Adipocyte (in vitro differentiated cells): ENCODE data around the gene ZNF839.
"Not testable (repeated sequence)": the region's sequence is repeated elsewhere in the genome, so short reads cannot be mapped to it uniquely, and the experiment has no call there.

ENCODE experiments used
- DNase-seq: peaks from one replicate; pipeline ENCODE4 v3.0.0-alpha.2; 2015; ENCODE audit warnings: low read depth
- H3K27me3 ChIP-seq: replicated peaks from 2 replicates; pipeline ENCODE4 v1.7.0; 2013; ENCODE audit warnings: mild to moderate bottlenecking, low read length, moderate library complexity; ENCODE audit not compliant: control insufficient read depth, insufficient read depth
- H3K36me3 ChIP-seq: 2 replicates; pipeline ENCODE4 v1.7.0; 2013; ENCODE audit warnings: low read length, mild to moderate bottlenecking, moderate library complexity; ENCODE audit not compliant: control insufficient read depth, insufficient read depth, severe bottlenecking
- H3K4me1 ChIP-seq: 2 replicates; pipeline ENCODE4 v1.7.0; 2013; ENCODE audit warnings: mild to moderate bottlenecking, low read length, moderate library complexity; ENCODE audit not compliant: control insufficient read depth, insufficient read depth
- H3K4me3 ChIP-seq: 2 replicates; pipeline ENCODE4 v1.7.0; 2013; ENCODE audit warnings: mild to moderate bottlenecking, low read length, moderate library complexity
- H3K9ac ChIP-seq: 2 replicates; pipeline ENCODE4 v1.7.0; 2013; ENCODE audit warnings: mild to moderate bottlenecking, low read length, moderate library complexity
- H3K9me3 ChIP-seq: 2 replicates; pipeline ENCODE4 v1.7.0; 2013; ENCODE audit warnings: mild to moderate bottlenecking, low read length, moderate library complexity; ENCODE audit not compliant: control insufficient read depth

ZNF839 gene

GRCh38 chr14:102326583-102326982 lies 7.0 kb downstream of the ZNF839 start:
- H3K27me3 ChIP-seq: no peaks in the 10 kb centered on the region
- no peak for DNase-seq
- H3K9me3 ChIP-seq: no peaks in the 10 kb centered on the region
- no peak overlapping the region for H3K4me3 ChIP-seq
- no peak overlapping the region for H3K9ac ChIP-seq
- peaks cover 6% of the 10 kb centered on the region for H3K4me1 ChIP-seq
- H3K36me3 ChIP-seq: peaks cover 15% of the 10 kb centered on the region

GRCh38 chr14:102329381-102329780 lies 9.8 kb downstream of the ZNF839 start:
- not testable (repeated sequence) for DNase-seq, H3K9me3 ChIP-seq, H3K4me1 ChIP-seq, H3K4me3 ChIP-seq, H3K9ac ChIP-seq, H3K27me3 ChIP-seq
- H3K36me3 ChIP-seq: peaks cover 22% of the 10 kb centered on the region

GRCh38 chr14:102330806-102331205 lies 11.3 kb downstream of the ZNF839 start:
- no peak for DNase-seq
- Histone ChIP-seq H3K36me3 (peaks cover 18% of the 10 kb centered on the region), H3K9ac (no peak overlapping the region), H3K4me1 (peaks cover 21% of the 10 kb centered on the region), H3K4me3 (no peak overlapping the region), H3K9me3 (no peaks in the 10 kb centered on the region), H3K27me3 (no peaks in the 10 kb centered on the region)

- peaks cover 16% of the 10 kb centered on the region for H3K36me3 ChIP-seq
- H3K4me1 ChIP-seq: peaks cover 26% of the 10 kb centered on the region
Observed at GRCh38 chr14:102333390-102333789, 13.8 kb downstream of the ZNF839 start.

GRCh38 chr14:102333795-102334705 lies 14.5 kb downstream of the ZNF839 start:
- no peaks in the 10 kb centered on the region for H3K9me3 ChIP-seq
- DNase-seq: no peak
- no peak overlapping the region for H3K4me3 ChIP-seq
- H3K36me3 ChIP-seq: peaks cover 22% of the 10 kb centered on the region
- H3K9ac ChIP-seq: no peak overlapping the region
- peaks cover 26% of the 10 kb centered on the region for H3K4me1 ChIP-seq
- no peaks in the 10 kb centered on the region for H3K27me3 ChIP-seq

More at GRCh38 chr14:102333390-102333789, 13.8 kb downstream of the ZNF839 start:
- H3K27me3 ChIP-seq: no peaks in the 10 kb centered on the region
- no peak for DNase-seq
- no peaks in the 10 kb centered on the region for H3K9me3 ChIP-seq
- H3K9ac ChIP-seq: no peak overlapping the region
- no peak overlapping the region for H3K4me3 ChIP-seq

GRCh38 chr14:102335163-102335562 lies 15.6 kb downstream of the ZNF839 start:
- peaks cover 26% of the 10 kb centered on the region for H3K36me3 ChIP-seq
- H3K4me3 ChIP-seq: no peak overlapping the region
- peaks cover 26% of the 10 kb centered on the region for H3K4me1 ChIP-seq
- H3K9ac ChIP-seq: no peak overlapping the region
- no peaks in the 10 kb centered on the region for H3K27me3 ChIP-seq
- DNase-seq: no peak
- no peaks in the 10 kb centered on the region for H3K9me3 ChIP-seq

GRCh38 chr14:102338724-102339123 lies 19.2 kb downstream of the ZNF839 start:
- H3K9me3 ChIP-seq: no peaks in the 10 kb centered on the region
- no peak for DNase-seq
- H3K36me3 ChIP-seq: peaks cover 35% of the 10 kb centered on the region
- no peak overlapping the region for H3K9ac ChIP-seq
- no peaks in the 10 kb centered on the region for H3K27me3 ChIP-seq
- no peak overlapping the region for H3K4me3 ChIP-seq
- H3K4me1 ChIP-seq: peaks cover 22% of the 10 kb centered on the region

- Histone ChIP-seq H3K9ac (no peak overlapping the region), H3K27me3 (no peaks in the 10 kb centered on the region), H3K36me3 (peaks cover 52% of the 10 kb centered on the region), H3K9me3 (no peaks in the 10 kb centered on the region), H3K4me1 (no peaks in the 10 kb centered on the region), H3K4me3 (no peak overlapping the region)
- DNase-seq: no peak
Observed at GRCh38 chr14:102341566-102341965, 22.0 kb downstream of the ZNF839 start.

- Histone ChIP-seq H3K4me1 (no peaks in the 10 kb centered on the region), H3K9me3 (no peaks in the 10 kb centered on the region), H3K9ac (no peak overlapping the region), H3K27me3 (no peaks in the 10 kb centered on the region), H3K4me3 (no peak overlapping the region), H3K36me3 (peaks cover 52% of the 10 kb centered on the region)
- no peak for DNase-seq
Observed at GRCh38 chr14:102342238-102342637, 22.7 kb downstream of the ZNF839 start.

- no peaks in the 10 kb centered on the region for H3K4me1 ChIP-seq
- no peak for DNase-seq
- no peaks in the 10 kb centered on the region for H3K9me3 ChIP-seq
- no peak overlapping the region for H3K4me3 ChIP-seq
- no peak overlapping the region for H3K9ac ChIP-seq
- H3K36me3 ChIP-seq: peaks cover 55% of the 10 kb centered on the region
- H3K27me3 ChIP-seq: no peaks in the 10 kb centered on the region
Observed at GRCh38 chr14:102344084-102344483, 24.5 kb downstream of the ZNF839 start.

- no peak for DNase-seq
- H3K27me3 ChIP-seq: no peaks in the 10 kb centered on the region
- no peaks in the 10 kb centered on the region for H3K9me3 ChIP-seq
- no peak overlapping the region for H3K9ac ChIP-seq
- H3K4me1 ChIP-seq: no peaks in the 10 kb centered on the region
- H3K36me3 ChIP-seq: peaks cover 56% of the 10 kb centered on the region
- H3K4me3 ChIP-seq: no peak overlapping the region
Observed at GRCh38 chr14:102344485-102344884, 24.9 kb downstream of the ZNF839 start.
